Natural killer cell (primary cell): ENCODE data around the gene MAP2K3. TPM values are rescaled to one million over a fixed set of nuclear protein-coding genes. Genes with fewer than 3 reads are reported as not detected.
A peak's percentile ranks its signal among the peaks of the same experiment; 100 is the strongest.
"Not testable (repeated sequence)": the region's sequence is repeated elsewhere in the genome, so short reads cannot be mapped to it uniquely, and the experiment has no call there.

Experiments
- ATAC-seq, 3 donors: fragments of 150-1000 bp in 2 of 3; fragments of 200-7000 bp in 1 of 3; cut with Tn5 transposase; 1 replicate in 1 of 3; 2 replicates in 2 of 3; pipeline ENCODE4 v1.10.0; 2021; ENCODE audit warnings: mild to moderate bottlenecking in 2 of 3, moderate library complexity in 2 of 3
- DNase-seq, 2 donors: peaks; one replicate each; pipeline versions ENCODE4 v3.0.0 to v3.0.0-alpha.2; 2013 to 2021; ENCODE audit warnings: mixed read lengths in 1 of 2
- H3K27ac ChIP-seq: one replicate; pipeline ENCODE4 v1.5.1; 2013; ENCODE audit warnings: mild to moderate bottlenecking, low read length
- H3K27me3 ChIP-seq: one replicate; pipeline ENCODE4 v1.6.1; 2013; ENCODE audit warnings: low read length; ENCODE audit not compliant: control insufficient read depth, insufficient read depth
- H3K36me3 ChIP-seq: one replicate; pipeline ENCODE4 v1.6.1; 2013; ENCODE audit warnings: low read length; ENCODE audit not compliant: control insufficient read depth, insufficient read depth
- H3K4me1 ChIP-seq: one replicate; pipeline ENCODE4 v1.6.1; 2013; ENCODE audit warnings: low read length; ENCODE audit not compliant: control insufficient read depth, insufficient read depth
- H3K4me3 ChIP-seq: one replicate; pipeline ENCODE4 v1.5.1; 2013; ENCODE audit warnings: low read length
- H3K9me3 ChIP-seq: one replicate; pipeline ENCODE4 v1.6.1; 2013; ENCODE audit warnings: low read length; ENCODE audit not compliant: control insufficient read depth, insufficient read depth
- H3K27ac Mint-ChIP-seq, 2 donors: one replicate each; pipeline ENCODE4 v1.8.0; 2022; ENCODE audit warnings: mild to moderate bottlenecking in 2 of 2, mixed read lengths in 2 of 2, moderate library complexity in 1 of 2
- H3K27me3 Mint-ChIP-seq, 2 donors: one replicate each; pipeline ENCODE4 v1.8.0; 2022; ENCODE audit warnings: low read depth in 2 of 2, mixed read lengths in 2 of 2
- H3K36me3 Mint-ChIP-seq: one replicate; pipeline ENCODE4 v1.8.0; 2022; ENCODE audit warnings: mixed read lengths
- H3K4me1 Mint-ChIP-seq, 2 donors: one replicate each; pipeline ENCODE4 v1.8.0; 2022; ENCODE audit warnings: mixed read lengths in 2 of 2
- H3K4me3 Mint-ChIP-seq: one replicate; pipeline ENCODE4 v1.8.0; 2022; ENCODE audit warnings: mild to moderate bottlenecking, moderate library complexity, mixed read lengths
- H3K9me3 Mint-ChIP-seq, 2 donors: one replicate each; pipeline ENCODE4 v1.8.0; 2022; ENCODE audit warnings: mixed read lengths in 2 of 2
- WGBS: methylation state at CpG from one replicate; pipeline ENCODE4 v1.1.7; 2013; ENCODE audit warnings: missing lambda C conversion rate; ENCODE audit not compliant: insufficient coverage; 5-methylcytosine and 5-hydroxymethylcytosine counted together
- intact Hi-C: fragments of 100-400 bp; cut with micrococcal nuclease; formaldehyde crosslinking; loops from one replicate; pipeline ENCODE4 v1.14.2; 2022
- total RNA-seq, 4 donors: library from RNA; stranded (reverse); fragments of 120-200 nt in 1 of 4; gene quantifications; one replicate each; pipeline versions ENCODE4 v1.2.3 to v1.2.4, GENCODE V29; 2013 to 2022
- TF ChIP-seq, protein P1 (sequence below): fragments of 200-600 bp; IDR thresholded peaks from one replicate; pipeline ENCODE4 v1.8.0; 2022; ENCODE audit warnings: antibody characterized with exemption

Gene MAP2K3
- total RNA-seq, 3 donors from 2014 or later (not counting 1 experiment from before 2014, with no cell fraction given), result 139 to 165 (median 162) TPM

DNA sequence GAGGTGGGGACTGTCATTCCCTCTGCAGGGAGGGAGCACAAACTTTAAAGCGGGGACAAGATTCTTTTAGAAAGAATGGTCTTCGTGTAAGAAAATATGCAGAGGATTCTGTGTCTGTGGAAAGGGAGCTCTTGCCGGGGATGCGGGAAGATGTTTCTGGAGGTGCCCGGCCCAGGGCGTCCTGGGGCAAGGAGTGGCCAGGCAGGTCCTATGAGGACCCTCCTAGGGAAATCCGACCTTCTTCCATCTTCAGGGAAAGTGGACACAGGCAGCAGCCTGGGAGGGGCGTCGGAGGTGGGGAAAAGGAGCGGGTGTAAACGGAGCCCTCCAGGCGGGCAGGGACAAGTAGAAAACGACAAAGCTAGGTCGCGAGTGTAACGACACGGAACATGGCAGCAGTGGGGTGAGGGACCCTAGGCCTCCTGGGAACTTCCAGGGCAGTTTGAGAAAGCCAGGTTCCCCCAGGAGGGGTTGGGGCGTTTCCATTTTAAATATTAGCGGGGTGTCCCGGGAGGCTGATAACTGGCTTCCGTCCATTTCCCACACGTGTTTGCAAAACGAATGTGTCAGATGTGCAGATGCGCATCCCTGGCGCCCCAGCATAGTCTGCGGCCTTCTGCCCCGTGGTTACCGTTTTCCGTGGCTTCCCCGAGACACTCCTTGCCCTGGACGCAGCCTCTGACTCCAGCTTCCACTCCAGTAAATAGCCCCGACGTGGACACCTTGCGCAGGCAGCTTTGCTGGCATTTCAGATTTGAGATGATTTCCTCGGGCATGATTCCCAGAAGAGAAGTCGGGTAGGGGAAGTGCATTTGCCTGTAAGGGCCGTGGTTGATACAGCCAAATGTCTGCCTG is 39.0 kb downstream of the MAP2K3 start:
- intact Hi-C loops, result loop anchor here (1.0 to 5.0 kb wide), 2 partner anchors 36 to 134 kb away; no protein-coding TSS in a partner anchor
- not testable (repeated sequence) for H3K27me3 ChIP-seq, ATAC-seq, H3K27me3 Mint-ChIP-seq, H3K4me1 Mint-ChIP-seq, H3K9me3 ChIP-seq, H3K27ac ChIP-seq, H3K9me3 Mint-ChIP-seq, DNase-seq, H3K36me3 Mint-ChIP-seq, H3K36me3 ChIP-seq
- Mint-ChIP-seq H3K27ac (peak overlapping the region; percentile 79 to 83), H3K4me3 (peak overlapping the region; percentile 93)
- Histone ChIP-seq H3K4me3 (peak overlapping the region; percentile 59), H3K4me1 (peaks cover 14% of the 10 kb centered on the region)
- 49% methylated on average over 31 of the region's 37 CpGs for WGBS

GRCh38 chr17:21324741-21325140 is 40.2 kb downstream of the MAP2K3 start:
- peaks cover 14% of the 10 kb centered on the region for H3K4me1 ChIP-seq
- not testable (repeated sequence) for H3K9me3 ChIP-seq, H3K36me3 ChIP-seq, H3K27ac ChIP-seq, H3K4me3 Mint-ChIP-seq, H3K9me3 Mint-ChIP-seq, H3K27me3 ChIP-seq, H3K27me3 Mint-ChIP-seq, ATAC-seq, H3K4me1 Mint-ChIP-seq, DNase-seq, H3K27ac Mint-ChIP-seq, H3K4me3 ChIP-seq, H3K36me3 Mint-ChIP-seq
- intact Hi-C loops, result loop anchor here (5.0 kb wide), 1 partner anchor 37 kb away; no protein-coding TSS in a partner anchor
- 88% methylated on average over 4 of the region's 5 CpGs for WGBS

DNA sequence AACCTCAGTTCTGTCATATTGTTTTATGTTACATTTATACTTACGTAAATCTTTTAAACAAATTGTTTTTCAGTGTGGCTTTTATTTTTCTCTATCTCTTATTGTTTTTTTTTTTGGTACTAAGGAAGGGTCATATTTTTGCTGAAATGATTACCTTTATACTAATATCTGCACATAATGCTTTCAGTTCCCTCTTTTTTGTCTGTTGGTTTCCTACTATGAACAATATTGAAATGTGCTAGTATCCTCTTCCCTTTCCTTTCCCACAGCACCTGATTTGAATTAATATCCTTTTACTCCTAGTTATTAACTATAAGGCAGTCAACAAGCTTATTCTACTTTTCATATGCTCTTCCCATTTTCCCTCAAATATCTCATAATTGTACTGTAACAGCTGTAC is 43.4 kb downstream of the MAP2K3 start:
- no CpG with 5 or more reads among the region's 1 CpG for WGBS
- intact Hi-C loops, H3K36me3 Mint-ChIP-seq, H3K9me3 Mint-ChIP-seq, H3K9me3 ChIP-seq, H3K27me3 ChIP-seq, H3K4me3 ChIP-seq, H3K4me1 ChIP-seq, H3K4me1 Mint-ChIP-seq, H3K4me3 Mint-ChIP-seq, H3K27me3 Mint-ChIP-seq, H3K27ac Mint-ChIP-seq, DNase-seq, ATAC-seq, H3K36me3 ChIP-seq, H3K27ac ChIP-seq: not testable (repeated sequence)

DNA sequence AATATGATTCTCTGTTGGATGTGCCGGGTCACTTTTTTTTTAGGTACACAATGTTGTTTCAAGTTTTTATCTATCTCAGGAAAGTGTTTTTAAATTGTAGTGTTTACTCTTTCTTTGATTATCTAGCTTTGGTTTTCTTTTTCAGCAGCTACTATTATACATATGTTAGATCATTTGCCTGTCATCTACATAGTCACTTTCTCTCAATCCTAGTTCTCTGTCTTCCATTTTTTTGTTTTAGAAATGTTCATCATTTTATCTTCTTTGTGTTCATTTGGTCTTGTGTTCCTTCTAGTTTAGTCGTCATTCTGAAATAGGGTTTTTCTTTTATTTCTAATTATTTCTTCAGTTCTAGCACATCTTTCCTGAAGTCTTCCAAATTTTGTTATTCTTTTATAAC is 44.3 kb downstream of the MAP2K3 start:
- H3K9me3 Mint-ChIP-seq, H3K27ac Mint-ChIP-seq, H3K9me3 ChIP-seq, H3K36me3 ChIP-seq, H3K4me1 ChIP-seq, H3K27me3 ChIP-seq, H3K27me3 Mint-ChIP-seq, H3K4me3 ChIP-seq, H3K4me3 Mint-ChIP-seq, H3K36me3 Mint-ChIP-seq, intact Hi-C loops, H3K27ac ChIP-seq, DNase-seq, ATAC-seq, H3K4me1 Mint-ChIP-seq: not testable (repeated sequence)
- WGBS, result no CpG with 5 or more reads among the region's 2 CpGs

DNA sequence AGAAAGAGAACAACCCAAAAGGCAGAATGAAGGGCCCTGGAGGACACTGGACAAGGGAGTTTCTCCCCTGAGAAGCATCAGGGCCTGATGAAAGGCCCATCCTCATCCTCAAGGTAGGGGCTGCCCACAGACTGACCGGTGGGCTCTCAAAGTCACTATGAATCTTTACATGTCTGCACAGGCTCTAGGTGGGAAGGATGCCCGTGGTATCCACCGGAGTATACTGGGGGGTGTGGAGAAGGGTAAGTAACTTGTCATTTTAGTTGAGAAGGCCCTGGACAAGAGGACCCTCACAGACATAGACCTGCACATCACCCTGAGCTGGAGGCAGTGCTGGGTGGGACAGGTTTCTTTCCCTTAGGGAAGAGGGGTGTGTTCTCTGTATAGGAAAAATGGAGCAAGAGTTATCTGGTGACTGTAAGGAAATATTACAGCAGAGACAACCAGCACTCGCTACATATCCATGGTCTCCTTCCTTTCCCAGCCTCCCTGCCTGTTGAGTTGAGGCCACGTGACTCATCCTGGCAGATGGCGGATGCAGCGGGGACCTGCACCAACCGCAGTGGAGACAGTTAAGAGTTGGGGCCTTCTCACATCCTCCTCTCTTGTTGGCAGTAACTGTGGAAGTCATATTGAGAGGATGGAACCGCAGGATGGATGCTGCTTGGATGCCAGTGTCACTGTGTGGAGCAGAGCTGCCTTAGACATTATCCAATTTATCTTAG is 46.1 kb downstream of the MAP2K3 start:
- 86% methylated on average over 8 of the region's 9 CpGs for WGBS
- Mint-ChIP-seq H3K27me3 (peaks cover 3% of the 10 kb centered on the region in 2 donors), H3K36me3 (no peaks in the 10 kb centered on the region), H3K4me1 (no peaks in the 10 kb centered on the region), H3K27ac (no peak overlapping the region), H3K9me3 (peaks cover 2 to 8% of the 10 kb centered on the region in 2 donors), H3K4me3 (no peak overlapping the region)
- H3K4me1 ChIP-seq, result peaks cover 3% of the 10 kb centered on the region
- ATAC-seq, result peak in 1 of 3 donors; percentile 27
- intact Hi-C loops, result no loop called here
- DNase-seq, result no peak
- H3K36me3 ChIP-seq, result no peaks in the 10 kb centered on the region
- TF ChIP-seq, protein P1, sequence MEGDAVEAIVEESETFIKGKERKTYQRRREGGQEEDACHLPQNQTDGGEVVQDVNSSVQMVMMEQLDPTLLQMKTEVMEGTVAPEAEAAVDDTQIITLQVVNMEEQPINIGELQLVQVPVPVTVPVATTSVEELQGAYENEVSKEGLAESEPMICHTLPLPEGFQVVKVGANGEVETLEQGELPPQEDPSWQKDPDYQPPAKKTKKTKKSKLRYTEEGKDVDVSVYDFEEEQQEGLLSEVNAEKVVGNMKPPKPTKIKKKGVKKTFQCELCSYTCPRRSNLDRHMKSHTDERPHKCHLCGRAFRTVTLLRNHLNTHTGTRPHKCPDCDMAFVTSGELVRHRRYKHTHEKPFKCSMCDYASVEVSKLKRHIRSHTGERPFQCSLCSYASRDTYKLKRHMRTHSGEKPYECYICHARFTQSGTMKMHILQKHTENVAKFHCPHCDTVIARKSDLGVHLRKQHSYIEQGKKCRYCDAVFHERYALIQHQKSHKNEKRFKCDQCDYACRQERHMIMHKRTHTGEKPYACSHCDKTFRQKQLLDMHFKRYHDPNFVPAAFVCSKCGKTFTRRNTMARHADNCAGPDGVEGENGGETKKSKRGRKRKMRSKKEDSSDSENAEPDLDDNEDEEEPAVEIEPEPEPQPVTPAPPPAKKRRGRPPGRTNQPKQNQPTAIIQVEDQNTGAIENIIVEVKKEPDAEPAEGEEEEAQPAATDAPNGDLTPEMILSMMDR, result no peak
- peaks cover 3% of the 10 kb centered on the region for H3K9me3 ChIP-seq
- no peak overlapping the region for H3K27ac ChIP-seq
- no peak overlapping the region for H3K4me3 ChIP-seq
- no peaks in the 10 kb centered on the region for H3K27me3 ChIP-seq

DNA sequence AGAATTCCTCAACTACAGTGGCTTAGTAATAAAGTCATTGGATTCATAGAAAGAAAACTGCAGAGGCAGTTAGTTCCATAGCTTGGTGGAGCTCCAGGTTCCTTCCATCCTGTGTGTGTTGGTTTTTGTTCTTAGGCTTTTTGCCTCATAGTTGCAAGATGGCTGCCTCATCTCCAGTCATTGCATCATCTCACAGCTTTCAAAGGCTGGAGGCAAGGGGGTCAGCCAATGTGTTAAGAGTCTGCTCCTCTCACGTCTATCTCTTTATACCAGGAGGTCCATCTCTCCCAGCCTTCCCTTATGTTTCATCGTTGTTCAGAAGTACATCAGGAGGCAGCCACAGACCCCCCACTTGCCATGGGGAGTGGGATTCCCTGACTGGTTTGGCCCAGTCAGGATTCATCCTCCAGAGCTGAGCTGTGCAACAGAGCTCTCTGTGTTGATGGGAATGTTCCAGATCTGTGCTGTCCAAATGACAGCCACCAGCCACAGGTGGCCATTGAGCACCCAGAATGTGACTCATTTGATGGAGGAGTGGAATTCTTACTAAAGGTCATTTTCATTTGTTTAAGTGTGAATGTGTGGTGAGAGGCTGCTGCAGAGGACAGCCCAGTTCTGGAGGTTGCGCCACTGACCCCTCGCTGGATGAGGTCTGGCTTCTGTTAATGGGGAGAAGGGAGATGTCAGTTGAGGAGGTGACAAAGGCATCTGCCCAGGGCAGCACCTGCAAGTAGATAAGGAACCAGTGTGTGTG is 52.2 kb downstream of the MAP2K3 start:
- not testable (repeated sequence) for H3K36me3 Mint-ChIP-seq

More for the DNA sequence above, 52.2 kb downstream of the MAP2K3 start:
- H3K9me3 ChIP-seq, H3K27me3 ChIP-seq, DNase-seq, H3K27me3 Mint-ChIP-seq, ATAC-seq, H3K4me1 Mint-ChIP-seq, H3K27ac ChIP-seq, intact Hi-C loops, H3K36me3 ChIP-seq, H3K9me3 Mint-ChIP-seq, H3K4me3 ChIP-seq, H3K27ac Mint-ChIP-seq, H3K4me3 Mint-ChIP-seq, H3K4me1 ChIP-seq: not testable (repeated sequence)
- 84% methylated on average over 4 of the region's 4 CpGs for WGBS
